IPS-NIHi7 (cell line): Measurements from ENCODE around the gene ZDBF2.
A peak's percentile ranks its signal among the peaks of the same experiment; 100 is the strongest.
"Not testable (repeated sequence)": the region's sequence is repeated elsewhere in the genome, so short reads cannot be mapped to it uniquely, and the experiment has no call there.

ENCODE experiments used
- DNase-seq: peaks from one replicate; pipeline ENCODE4 v3.0.0; 2012; ENCODE audit warnings: mixed read lengths; ENCODE audit errors: extremely low spot score

Gene ZDBF2

DNA sequence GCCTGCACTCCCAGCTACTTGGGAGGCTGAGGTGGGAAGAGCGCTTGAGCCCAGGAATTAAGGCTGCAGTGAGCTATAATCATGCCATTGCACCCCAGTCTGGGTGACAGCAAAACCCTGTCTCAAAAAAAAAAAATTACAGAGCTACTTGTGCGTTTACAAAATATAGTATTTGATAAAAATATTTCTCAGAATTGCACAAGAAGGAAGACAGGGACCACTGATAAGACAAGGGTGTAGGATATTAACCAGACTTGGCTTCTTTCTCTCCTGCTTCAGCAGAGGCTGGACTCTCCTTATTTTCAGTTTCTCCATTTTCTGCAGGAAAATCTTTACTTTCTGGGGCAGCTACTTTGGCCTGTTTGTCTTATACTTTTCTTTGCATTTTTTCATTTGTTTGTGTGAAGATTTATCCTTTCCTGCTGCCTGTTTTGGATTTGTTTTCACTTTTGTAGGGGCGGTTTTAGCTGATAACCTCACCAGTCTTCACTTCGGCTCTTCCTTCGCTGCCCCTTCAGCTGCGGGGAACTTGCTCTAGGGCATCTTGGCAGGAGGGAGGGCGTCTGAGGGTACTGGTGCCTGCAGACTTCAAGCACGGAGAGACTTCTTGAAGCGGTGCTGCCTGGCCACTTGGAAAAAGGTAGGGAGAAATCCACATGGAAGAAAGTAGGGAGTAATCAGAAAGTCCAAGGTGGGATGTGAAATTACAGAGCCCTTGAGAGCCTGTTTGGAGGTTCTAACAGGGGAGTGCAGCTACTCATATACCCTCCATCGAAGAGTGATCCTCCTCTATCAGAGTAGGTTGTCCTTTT lies 14.9 kb upstream of the ZDBF2 start:
- DNase-seq = no peak

GRCh38 chr2:206260188-206261012 lies 14.1 kb upstream of the ZDBF2 start:
- DNase-seq = no peak

GRCh38 chr2:206263959-206264603 lies 10.4 kb upstream of the ZDBF2 start:
- DNase-seq = no peak

DNA sequence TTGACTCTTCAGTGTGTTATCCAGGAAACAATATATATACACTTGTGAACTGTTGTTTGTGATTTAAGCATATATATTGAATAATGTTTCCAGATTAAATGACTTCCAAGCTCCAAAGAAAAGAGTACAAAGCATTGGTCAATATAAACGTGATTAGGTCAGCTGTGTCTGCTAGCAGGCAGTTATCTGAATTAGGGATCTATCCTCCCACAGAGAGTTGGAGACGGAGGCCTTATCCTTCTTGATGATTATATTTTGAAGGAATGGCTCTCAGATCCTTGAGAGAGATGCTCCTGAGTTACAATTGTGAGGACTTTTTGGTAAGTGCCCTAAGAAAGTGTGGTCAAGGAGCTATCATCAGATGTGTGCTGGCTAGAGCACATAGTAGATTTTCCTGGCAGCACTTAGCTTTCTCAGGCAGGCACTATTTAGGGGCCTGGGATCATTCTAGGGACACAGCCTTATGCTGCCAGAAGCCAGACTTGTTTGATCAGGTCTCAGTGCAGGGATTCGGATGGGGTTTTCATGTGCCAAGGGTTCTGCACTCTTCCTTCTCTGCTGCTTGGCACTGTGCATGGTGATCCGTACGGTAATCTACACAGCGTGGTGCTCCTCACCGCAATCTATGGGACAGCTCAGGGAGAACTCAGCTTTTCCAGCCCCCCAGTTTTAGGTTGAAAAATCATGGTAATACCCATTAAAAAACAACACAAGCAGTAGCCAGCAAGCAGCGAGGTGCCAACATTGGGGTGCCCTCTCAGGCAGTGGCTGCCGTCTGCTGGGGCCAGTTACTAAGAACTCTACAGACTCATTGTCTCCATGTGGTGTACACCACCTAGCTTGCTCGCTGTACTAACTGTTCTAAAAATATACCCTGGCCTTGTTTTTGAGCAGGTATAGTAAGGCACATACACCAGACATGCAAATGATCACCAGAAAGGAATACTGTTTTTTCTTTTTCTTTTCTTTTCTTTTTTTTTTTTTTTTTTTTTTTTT lies 8.0 kb upstream of the ZDBF2 start:
- DNase-seq = no peak

DNA sequence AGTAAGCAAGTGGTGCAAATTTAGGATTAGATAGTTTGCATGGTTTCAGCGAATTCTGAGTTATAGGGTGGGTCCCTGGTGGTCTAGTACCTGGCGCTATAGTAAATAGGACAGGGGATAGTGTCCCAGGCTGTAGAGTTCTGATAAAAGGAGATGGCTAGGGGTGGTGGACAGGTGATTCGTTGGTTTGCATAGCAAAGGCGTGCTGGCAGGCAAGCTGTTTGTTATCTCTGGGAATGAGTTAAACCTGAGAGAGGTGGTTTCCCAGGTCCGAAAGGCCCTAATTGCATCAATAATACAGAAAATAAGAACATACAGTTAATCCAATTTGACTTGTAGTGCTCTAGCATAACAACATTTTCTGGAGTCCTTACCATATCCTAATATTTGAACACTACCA lies 6.9 kb upstream of the ZDBF2 start:
- peak; percentile 45 for DNase-seq

GRCh38 chr2:206271065-206271464 lies 3.4 kb upstream of the ZDBF2 start:
- DNase-seq = no peak

GRCh38 chr2:206273905-206274304 lies 558 bp upstream of the ZDBF2 start:
- DNase-seq = no peak

DNA sequence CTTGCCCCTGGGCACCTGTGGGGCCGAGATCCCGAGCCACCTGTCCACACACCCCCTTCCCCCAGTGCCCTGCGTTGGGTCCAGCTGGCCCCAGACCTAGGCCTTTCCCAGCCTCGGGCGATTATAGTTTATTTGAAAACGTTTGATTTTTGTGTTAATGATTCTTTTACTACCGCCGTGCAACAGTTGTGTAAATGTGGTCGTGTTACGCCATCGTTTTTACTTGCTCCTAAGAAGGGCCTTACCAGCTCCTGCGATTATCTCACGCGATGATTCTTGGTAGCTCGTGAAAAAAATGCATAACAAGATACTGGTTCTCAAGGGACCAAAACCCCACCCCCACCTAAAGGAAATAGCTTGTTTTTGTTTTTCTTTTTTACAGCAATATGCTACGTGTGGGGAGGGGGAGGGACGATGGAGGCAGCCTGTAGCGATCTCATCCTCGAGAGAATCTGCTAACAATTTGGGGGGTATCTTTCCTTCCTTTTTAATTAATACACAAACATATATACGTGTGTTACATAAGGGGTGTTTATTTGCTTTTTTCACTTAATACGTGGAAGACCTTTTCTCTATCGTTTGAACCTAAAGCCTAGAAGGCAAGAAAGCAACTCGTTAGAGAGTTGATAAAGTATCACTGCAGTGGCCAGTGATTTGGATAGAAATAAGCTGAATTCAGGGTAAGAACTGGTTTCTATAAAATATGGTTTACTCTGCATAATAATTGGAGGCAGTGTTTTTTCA lies 1.0 kb downstream of the ZDBF2 start:
- no peak for DNase-seq

- no peak for DNase-seq
These were observed 1.9 kb downstream of the ZDBF2 start for GRCh38 chr2:206276169-206276942.

- no peak for DNase-seq
These were observed 3.0 kb downstream of the ZDBF2 start for GRCh38 chr2:206277503-206277902.

DNA sequence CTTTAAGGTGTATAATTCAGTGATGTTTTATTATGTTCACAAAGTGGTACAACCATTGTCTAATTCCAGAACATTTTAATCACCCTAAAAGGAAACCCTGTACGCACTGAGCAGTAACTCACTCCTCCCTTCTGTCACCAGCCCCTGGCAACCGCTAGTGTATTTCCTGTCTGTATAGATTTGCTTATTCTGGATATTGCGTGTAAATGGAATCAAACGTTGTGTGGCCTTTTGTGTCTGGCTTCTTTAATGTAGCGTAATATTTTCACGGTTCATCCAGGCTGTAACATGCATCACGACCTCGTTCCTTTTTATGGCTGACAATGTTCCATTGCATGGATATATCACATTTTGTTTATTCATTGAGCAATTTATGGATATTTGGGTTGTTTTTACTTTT lies 8.3 kb downstream of the ZDBF2 start:
- no peak for DNase-seq

DNA sequence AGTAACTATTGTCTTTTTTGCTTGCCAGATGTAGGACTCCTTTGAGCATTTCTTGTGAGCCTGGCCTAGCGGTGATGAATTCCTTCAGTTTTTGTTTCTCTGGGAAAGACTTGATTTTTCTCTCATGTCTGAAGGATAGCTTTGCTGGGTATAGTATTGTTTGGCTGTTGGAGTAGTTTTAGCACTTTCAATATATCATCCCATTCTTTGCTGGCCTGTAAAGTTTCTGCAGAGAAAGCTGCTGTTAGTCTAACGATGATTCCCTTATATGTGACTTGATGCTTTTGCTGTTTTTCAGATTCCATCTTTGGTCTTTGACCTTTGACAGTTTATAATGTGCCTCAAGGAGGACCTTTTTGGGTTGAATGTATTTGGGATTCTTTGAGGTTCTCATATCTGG lies 12.7 kb downstream of the ZDBF2 start:
- DNase-seq = no peak

GRCh38 chr2:206289391-206289790 lies 14.9 kb downstream of the ZDBF2 start:
- no peak for DNase-seq

GRCh38 chr2:206296128-206296527 lies 21.7 kb downstream of the ZDBF2 start:
- no peak for DNase-seq

DNA sequence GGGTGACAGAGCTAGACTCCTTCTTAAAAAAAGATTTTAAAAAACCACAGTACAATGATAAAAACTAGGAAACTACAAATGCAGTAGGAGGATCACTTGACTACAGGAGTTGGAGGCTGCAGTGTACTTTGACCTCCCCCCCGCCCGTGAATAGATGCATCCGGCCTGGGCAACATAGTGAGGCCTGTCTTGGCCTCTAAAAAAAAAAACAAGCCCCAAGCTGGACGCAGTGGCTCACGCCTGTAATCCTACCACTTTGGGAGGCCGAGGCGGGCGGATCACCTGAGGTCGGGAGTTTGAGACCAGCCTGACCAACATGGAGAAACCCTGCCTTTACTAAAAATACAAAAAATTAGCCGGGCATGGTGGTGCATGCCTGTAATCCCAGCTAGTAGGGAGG lies 25.1 kb downstream of the ZDBF2 start:
- DNase-seq = not testable (repeated sequence)

GRCh38 chr2:206305523-206306245 lies 31.2 kb downstream of the ZDBF2 start:
- no peak for DNase-seq

- DNase-seq = no peak
These were observed 36.6 kb downstream of the ZDBF2 start for GRCh38 chr2:206311026-206311425.

- no peak for DNase-seq
These were observed 41.7 kb downstream of the ZDBF2 start for GRCh38 chr2:206316141-206316540.

- DNase-seq = no peak
These were observed 48.6 kb downstream of the ZDBF2 start for GRCh38 chr2:206323033-206323432.
